ENCODE results near the gene CACNA2D2. TPM values are rescaled to one million over a fixed set of nuclear protein-coding genes. Genes with fewer than 3 reads are reported as not detected.

The CACNA2D2 gene
- total RNA-seq (2022; extraction: Qiagen RNA extraction; ENCODE audit: low read depth): 0.42 to 0.66 TPM (median 0.53 TPM) in 5 replicates

GRCh38 chr3:50503504-50504342 is at the start of gene CACNA2D2:
TSS of gene CACNA2D2 (minus strand) at chr3:50503634. CDS start at chr3:50503423, 211 bp downstream.

GRCh38 chr3:50358911-50359759 is 144.3 kb downstream of the CACNA2D2 start, which contains the start of gene TMEM115:
TSS of gene TMEM115 (minus strand) at chr3:50359521. CDS start at chr3:50359063, 458 bp downstream.

GRCh38 chr3:50350527-50351322 is 152.7 kb downstream of the CACNA2D2 start, which contains the start of the genes CYB561D2 and NPRL2:
TSS of gene CYB561D2 (plus strand) at chr3:50350862. CDS start at chr3:50351434, 572 bp downstream.
TSS of gene NPRL2 (minus strand) at chr3:50350775. CDS start at chr3:50350652, 123 bp downstream.

GRCh38 chr3:50345586-50346234 is 157.7 kb downstream of the CACNA2D2 start, which contains the start of gene ZMYND10:
TSS of gene ZMYND10 (minus strand) at chr3:50345732. CDS start at chr3:50345579, 153 bp downstream.

GRCh38 chr3:50340448-50341329 is 162.7 kb downstream of the CACNA2D2 start, which contains the start of gene RASSF1:
TSS of gene RASSF1 (minus strand) at chr3:50340836. CDS start at chr3:50340805, 31 bp downstream.

GRCh38 chr3:50327943-50328691 is 175.3 kb downstream of the CACNA2D2 start, which contains the start of gene TUSC2:
TSS of gene TUSC2 (minus strand) at chr3:50328223. CDS start at chr3:50328099, 124 bp downstream.

GRCh38 chr3:50322386-50323091 is 180.9 kb downstream of the CACNA2D2 start, which contains the start of gene HYAL2:
TSS of gene HYAL2 (minus strand) at chr3:50322745. CDS start at chr3:50320489, 2,256 bp downstream.

Other genes starting within 250 kb of the CACNA2D2 start
- gene SEMA3B, start 234.5 kb downstream of the CACNA2D2 start, total RNA-seq (2022; extraction: Qiagen RNA extraction; ENCODE audit: low read depth): 5.1 to 9.7 TPM (median 7.3 TPM) in 5 replicates
- gene LSMEM2, start 224.5 kb downstream of the CACNA2D2 start, total RNA-seq (2022; extraction: Qiagen RNA extraction; ENCODE audit: low read depth): 0.10 TPM in 1 of 5 replicates, not detected in the others
- gene IFRD2, start 211.2 kb downstream of the CACNA2D2 start, total RNA-seq (2022; extraction: Qiagen RNA extraction; ENCODE audit: low read depth): 69.2 to 98.8 TPM (median 94.6 TPM) in 5 replicates
- gene HYAL3, start 204.2 kb downstream of the CACNA2D2 start, total RNA-seq (2022; extraction: Qiagen RNA extraction; ENCODE audit: low read depth): 6.4 to 11.3 TPM (median 9.6 TPM) in 5 replicates
- gene NAA80, start 204.2 kb downstream of the CACNA2D2 start, total RNA-seq (2022; extraction: Qiagen RNA extraction; ENCODE audit: low read depth): 6.2 to 8.9 TPM (median 6.5 TPM) in 5 replicates
- 0.45 to 0.70 TPM (median 0.56 TPM) in 5 replicates for gene HYAL1, start 200.1 kb downstream of the CACNA2D2 start, total RNA-seq (2022; extraction: Qiagen RNA extraction; ENCODE audit: low read depth)
- gene HYAL2, start 180.9 kb downstream of the CACNA2D2 start, total RNA-seq (2022; extraction: Qiagen RNA extraction; ENCODE audit: low read depth): 24.6 to 31.4 TPM (median 30.4 TPM) in 5 replicates
- 28.2 to 41.0 TPM (median 36.2 TPM) in 5 replicates for gene TUSC2, start 175.4 kb downstream of the CACNA2D2 start, total RNA-seq (2022; extraction: Qiagen RNA extraction; ENCODE audit: low read depth)
- gene RASSF1, start 162.8 kb downstream of the CACNA2D2 start, total RNA-seq (2022; extraction: Qiagen RNA extraction; ENCODE audit: low read depth): 17.0 to 21.1 TPM (median 19.6 TPM) in 5 replicates
- 0.37 to 1.8 TPM (median 1.2 TPM) in 5 replicates for gene ZMYND10, start 157.9 kb downstream of the CACNA2D2 start, total RNA-seq (2022; extraction: Qiagen RNA extraction; ENCODE audit: low read depth)
- 11.4 to 12.6 TPM (median 11.9 TPM) in 5 replicates for gene NPRL2, start 152.9 kb downstream of the CACNA2D2 start, total RNA-seq (2022; extraction: Qiagen RNA extraction; ENCODE audit: low read depth)
- gene CYB561D2, start 152.8 kb downstream of the CACNA2D2 start, total RNA-seq (2022; extraction: Qiagen RNA extraction; ENCODE audit: low read depth): 13.9 to 22.8 TPM (median 19.4 TPM) in 5 replicates
- gene TMEM115, start 144.1 kb downstream of the CACNA2D2 start, total RNA-seq (2022; extraction: Qiagen RNA extraction; ENCODE audit: low read depth): 39.4 to 47.2 TPM (median 44.6 TPM) in 5 replicates
- gene C3orf18, start 64.1 kb upstream of the CACNA2D2 start, total RNA-seq (2022; extraction: Qiagen RNA extraction; ENCODE audit: low read depth): 2.5 to 3.1 TPM (median 2.5 TPM) in 5 replicates
- gene HEMK1, start 65.9 kb upstream of the CACNA2D2 start, total RNA-seq (2022; extraction: Qiagen RNA extraction; ENCODE audit: low read depth): 4.5 to 7.2 TPM (median 6.0 TPM) in 5 replicates
- gene CISH, start 108.1 kb upstream of the CACNA2D2 start, total RNA-seq (2022; extraction: Qiagen RNA extraction; ENCODE audit: low read depth): 0.57 to 1.1 TPM (median 0.88 TPM) in 5 replicates
- 26.0 to 33.9 TPM (median 29.9 TPM) in 5 replicates for gene MAPKAPK3, start 113.5 kb upstream of the CACNA2D2 start, total RNA-seq (2022; extraction: Qiagen RNA extraction; ENCODE audit: low read depth)
- 0.27 to 0.39 TPM (median 0.35 TPM) in 5 replicates for gene DOCK3, start 171.3 kb upstream of the CACNA2D2 start, total RNA-seq (2022; extraction: Qiagen RNA extraction; ENCODE audit: low read depth)